Endometrium (tissue), 2 donors: ENCODE results near the gene ADAMTSL1.

Source experiments
- FAIRE-seq: peaks from 2 replicates; lab custom pipeline; 2012; peaks lifted over from hg19 to GRCh38; lab: Jason Lieb, UNC
- donor health status: control.
- donor health status: control.

ADAMTSL1 gene

GRCh38 chr9:18467696-18468095 is 6.3 kb upstream of the ADAMTSL1 start:
- FAIRE-seq: no peak

GRCh38 chr9:18472435-18472834 is 1.5 kb upstream of the ADAMTSL1 start:
- FAIRE-seq: no peak

- FAIRE-seq: no peak
These were observed 1.1 kb upstream of the ADAMTSL1 start for GRCh38 chr9:18472841-18473251.

GRCh38 chr9:18474783-18475182 is 830 bp downstream of the ADAMTSL1 start:
- FAIRE-seq: no peak

- no peak for FAIRE-seq
These were observed 3.2 kb downstream of the ADAMTSL1 start for GRCh38 chr9:18477121-18477660.

- no peak for FAIRE-seq
These were observed 3.8 kb downstream of the ADAMTSL1 start for GRCh38 chr9:18477719-18478118.

GRCh38 chr9:18478501-18479361 is 4.8 kb downstream of the ADAMTSL1 start:
- no peak for FAIRE-seq

GRCh38 chr9:18479405-18479804 is 5.5 kb downstream of the ADAMTSL1 start:
- no peak for FAIRE-seq

- FAIRE-seq: no peak
These were observed 6.7 kb downstream of the ADAMTSL1 start for GRCh38 chr9:18480662-18481093.

GRCh38 chr9:18482371-18482770 is 8.4 kb downstream of the ADAMTSL1 start:
- no peak for FAIRE-seq

GRCh38 chr9:18485714-18486113 is 11.8 kb downstream of the ADAMTSL1 start:
- FAIRE-seq: no peak

GRCh38 chr9:18487611-18488010 is 13.7 kb downstream of the ADAMTSL1 start:
- FAIRE-seq: no peak

- FAIRE-seq: no peak
These were observed 14.9 kb downstream of the ADAMTSL1 start for GRCh38 chr9:18488886-18489285.

GRCh38 chr9:18489861-18490260 is 15.9 kb downstream of the ADAMTSL1 start:
- no peak for FAIRE-seq

- FAIRE-seq: no peak
These were observed 16.9 kb downstream of the ADAMTSL1 start for GRCh38 chr9:18490641-18491370.

- no peak for FAIRE-seq
These were observed 18.7 kb downstream of the ADAMTSL1 start for GRCh38 chr9:18492612-18493011.

- FAIRE-seq: no peak
These were observed 19.6 kb downstream of the ADAMTSL1 start for GRCh38 chr9:18493451-18493993.

GRCh38 chr9:18495065-18495464 is 21.1 kb downstream of the ADAMTSL1 start:
- no peak for FAIRE-seq

GRCh38 chr9:18496256-18497000 is 22.5 kb downstream of the ADAMTSL1 start:
- no peak for FAIRE-seq

GRCh38 chr9:18499062-18499461 is 25.1 kb downstream of the ADAMTSL1 start:
- FAIRE-seq: no peak

GRCh38 chr9:18499980-18500379 is 26.0 kb downstream of the ADAMTSL1 start:
- no peak for FAIRE-seq

- no peak for FAIRE-seq
These were observed 26.5 kb downstream of the ADAMTSL1 start for GRCh38 chr9:18500451-18500850.
